ENCODE data around the gene CDK14. TPM values are rescaled to one million over a fixed set of nuclear protein-coding genes. Genes with fewer than 3 reads are reported as not detected.

The CDK14 gene
- total and polyA plus RNA-seq, 2 donors (not counting 3 experiments of a cell fraction or from before 2014, with no cell fraction given), result 5.5 to 34.2 TPM

DNA sequence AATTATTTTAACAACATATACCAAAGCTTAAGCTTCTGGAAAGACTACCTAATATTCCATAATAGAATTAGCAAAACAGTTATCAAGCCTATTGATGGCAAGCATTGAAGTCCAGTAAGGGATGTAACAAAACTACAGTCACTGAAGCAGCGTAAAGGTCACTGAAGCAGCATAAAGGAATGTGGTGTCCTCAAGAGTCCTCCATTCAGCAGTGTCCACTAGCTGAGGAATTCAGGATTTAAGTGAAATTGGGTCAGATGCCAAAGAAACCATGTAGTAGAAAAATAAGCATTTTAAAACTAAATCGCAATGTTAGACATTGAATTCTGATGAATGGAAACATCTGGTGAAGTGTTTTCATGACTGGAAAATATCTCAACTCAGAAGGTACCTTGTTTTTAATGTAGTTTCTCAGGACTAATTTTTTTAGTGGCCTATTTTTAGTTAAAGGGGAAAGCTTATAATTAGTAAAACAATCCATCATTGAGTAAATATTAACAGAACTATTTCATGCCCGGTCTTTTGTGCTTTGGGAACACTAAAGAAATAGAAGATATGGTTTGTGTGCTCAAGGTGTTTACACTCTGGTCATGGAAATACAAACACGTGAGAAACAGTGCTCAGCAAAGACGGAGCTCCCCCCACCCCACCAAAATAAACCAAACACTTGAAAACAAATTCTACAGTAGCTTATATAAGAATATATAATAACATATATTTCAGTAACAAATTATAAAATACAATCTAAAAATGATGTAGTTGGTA, 121.4 kb downstream of the CDK14 start:
- ChIA-PET CTCF (interaction anchor here (1.2 to 4.8 kb wide), 2 partner anchors 8 to 9 kb away, joined by 3 to 23 read pairs; no protein-coding TSS in a partner anchor), POLR2A (no interaction called here)
- FAIRE-seq (no peak), DNase-seq (ENCODE audit: low read depth, low spot score) (no peak)
- no peaks in the 10 kb centered on the region for H3K9me1 ChIP-seq (replicated peaks; ENCODE audit: control insufficient read depth, extremely low read depth, insufficient read depth, low read length)
- H3K4me1 ChIP-seq (ENCODE audit: control insufficient read depth, extremely low read depth, insufficient read depth, low read length), result peaks cover 13% of the 10 kb centered on the region
- no peak overlapping the region for H3K4me2 ChIP-seq (ENCODE audit: insufficient read depth, low read length)
- no TSS peak for BruUV-seq (replicated peaks)
- TF ChIP-seq FOS (IDR thresholded peaks at IDR 0.05; ENCODE audit: borderline replicate concordance, insufficient read depth, low read length), result no peak
- TF ChIP-seq, protein P1, sequence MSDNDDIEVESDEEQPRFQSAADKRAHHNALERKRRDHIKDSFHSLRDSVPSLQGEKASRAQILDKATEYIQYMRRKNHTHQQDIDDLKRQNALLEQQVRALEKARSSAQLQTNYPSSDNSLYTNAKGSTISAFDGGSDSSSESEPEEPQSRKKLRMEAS (IDR thresholded peaks at IDR 0.05; ENCODE audit: insufficient read depth, insufficient read length), result no peak
- H3K27me3 ChIP-seq (ENCODE audit: control insufficient read depth in 2 of 2, insufficient read depth in 2 of 2, low read length in 2 of 2), result no peaks in the 10 kb centered on the region
- no peak overlapping the region for H3K4me3 ChIP-seq (replicated peaks in 1 of 3; ENCODE audit: insufficient read depth in 1 of 3, low read depth in 1 of 3, low read length in 3 of 3)
- H4K20me1 ChIP-seq (replicated peaks; ENCODE audit: control insufficient read depth, extremely low read depth, insufficient read depth, low read length), result no peaks in the 10 kb centered on the region
- no peak overlapping the region for H2AFZ ChIP-seq (ENCODE audit: low read depth, low read length)
- H3K27ac ChIP-seq (ENCODE audit: insufficient read depth, low read depth, low read length), result no peak overlapping the region
- H3K9ac ChIP-seq (replicated peaks; ENCODE audit: extremely low read depth, insufficient read depth, low read length), result no peak overlapping the region
- intact Hi-C loops (cut with micrococcal nuclease), result no loop called here
- no peaks in the 10 kb centered on the region for H3K9me3 ChIP-seq (replicated peaks; ENCODE audit: control insufficient read depth, insufficient read depth, low read length)
- H3K36me3 ChIP-seq (ENCODE audit: control insufficient read depth in 2 of 2, extremely low read depth in 1 of 2, insufficient read depth in 2 of 2, low read length in 2 of 2), result no peaks in the 10 kb centered on the region
- peaks cover 5% of the 10 kb centered on the region for H3K79me2 ChIP-seq (ENCODE audit: control insufficient read depth, insufficient read depth, low read length)
- dilution Hi-C loops (cut with MboI; ENCODE audit: extremely low pct_ligation_motif_present, low sequenced_read_pairs), result no loop called here

GRCh38 chr7:90719155-90719554, 123.0 kb downstream of the CDK14 start:
- intact Hi-C loops (cut with micrococcal nuclease) (no loop called here), dilution Hi-C loops (cut with MboI; ENCODE audit: extremely low pct_ligation_motif_present, low sequenced_read_pairs) (no loop called here)
- Histone ChIP-seq H3K4me3 (replicated peaks in 1 of 3; ENCODE audit: insufficient read depth in 1 of 3, low read depth in 1 of 3, low read length in 3 of 3) (no peak overlapping the region), H2AFZ (ENCODE audit: low read depth, low read length) (no peak overlapping the region), H3K9me3 (replicated peaks; ENCODE audit: control insufficient read depth, insufficient read depth, low read length) (no peaks in the 10 kb centered on the region), H3K79me2 (ENCODE audit: control insufficient read depth, insufficient read depth, low read length) (peaks cover 15% of the 10 kb centered on the region), H3K27ac (ENCODE audit: insufficient read depth, low read depth, low read length) (no peak overlapping the region), H4K20me1 (replicated peaks; ENCODE audit: control insufficient read depth, extremely low read depth, insufficient read depth, low read length) (no peaks in the 10 kb centered on the region), H3K27me3 (ENCODE audit: control insufficient read depth in 2 of 2, insufficient read depth in 2 of 2, low read length in 2 of 2) (no peaks in the 10 kb centered on the region), H3K36me3 (ENCODE audit: control insufficient read depth in 2 of 2, extremely low read depth in 1 of 2, insufficient read depth in 2 of 2, low read length in 2 of 2) (no peaks in the 10 kb centered on the region), H3K9me1 (replicated peaks; ENCODE audit: control insufficient read depth, extremely low read depth, insufficient read depth, low read length) (no peaks in the 10 kb centered on the region), H3K9ac (replicated peaks; ENCODE audit: extremely low read depth, insufficient read depth, low read length) (no peak overlapping the region), H3K4me1 (ENCODE audit: control insufficient read depth, extremely low read depth, insufficient read depth, low read length) (peaks cover 13% of the 10 kb centered on the region), H3K4me2 (ENCODE audit: insufficient read depth, low read length) (no peak overlapping the region)
- ChIA-PET POLR2A (no interaction called here), CTCF (interaction anchor here (1.2 to 4.8 kb wide), 2 partner anchors 10 to 315 kb away, joined by 4 to 23 read pairs; no protein-coding TSS in a partner anchor)
- FAIRE-seq (no peak), DNase-seq (ENCODE audit: low read depth, low spot score) (no peak)
- TF ChIP-seq CTCF (IDR thresholded peaks at IDR 0.05; ENCODE audit: extremely low read depth in 1 of 2, insufficient read depth in 1 of 2, low read depth in 1 of 2, low read length in 2 of 2) (no peak), EZH2 (IDR thresholded peaks at IDR 0.05; ENCODE audit: borderline replicate concordance, low read depth, low read length, severe bottlenecking) (no peak), POLR2AphosphoS5 (IDR thresholded peaks at IDR 0.05; ENCODE audit: insufficient read depth, low read depth, low read length) (no peak), POLR2A (IDR thresholded peaks at IDR 0.05; ENCODE audit: low read depth, low read length) (no peak), GATA2 (IDR thresholded peaks at IDR 0.05; ENCODE audit: insufficient read depth, insufficient read length, low read depth, low read length) (no peak), JUN (IDR thresholded peaks at IDR 0.05; ENCODE audit: borderline replicate concordance, insufficient read depth, insufficient read length, low read depth) (no peak), MYC (IDR thresholded peaks at IDR 0.05; ENCODE audit: low read depth, low read length) (no peak), FOS (IDR thresholded peaks at IDR 0.05; ENCODE audit: borderline replicate concordance, insufficient read depth, low read length) (no peak)
- BruUV-seq (replicated peaks), result no TSS peak
